ENCODE data around the gene TPI1. TPM values are rescaled to one million over a fixed set of nuclear protein-coding genes. Genes with fewer than 3 reads are reported as not detected.

The TPI1 gene
- total RNA-seq, 2 donors from 2014 or later: 1,893 to 2,116 TPM

DNA sequence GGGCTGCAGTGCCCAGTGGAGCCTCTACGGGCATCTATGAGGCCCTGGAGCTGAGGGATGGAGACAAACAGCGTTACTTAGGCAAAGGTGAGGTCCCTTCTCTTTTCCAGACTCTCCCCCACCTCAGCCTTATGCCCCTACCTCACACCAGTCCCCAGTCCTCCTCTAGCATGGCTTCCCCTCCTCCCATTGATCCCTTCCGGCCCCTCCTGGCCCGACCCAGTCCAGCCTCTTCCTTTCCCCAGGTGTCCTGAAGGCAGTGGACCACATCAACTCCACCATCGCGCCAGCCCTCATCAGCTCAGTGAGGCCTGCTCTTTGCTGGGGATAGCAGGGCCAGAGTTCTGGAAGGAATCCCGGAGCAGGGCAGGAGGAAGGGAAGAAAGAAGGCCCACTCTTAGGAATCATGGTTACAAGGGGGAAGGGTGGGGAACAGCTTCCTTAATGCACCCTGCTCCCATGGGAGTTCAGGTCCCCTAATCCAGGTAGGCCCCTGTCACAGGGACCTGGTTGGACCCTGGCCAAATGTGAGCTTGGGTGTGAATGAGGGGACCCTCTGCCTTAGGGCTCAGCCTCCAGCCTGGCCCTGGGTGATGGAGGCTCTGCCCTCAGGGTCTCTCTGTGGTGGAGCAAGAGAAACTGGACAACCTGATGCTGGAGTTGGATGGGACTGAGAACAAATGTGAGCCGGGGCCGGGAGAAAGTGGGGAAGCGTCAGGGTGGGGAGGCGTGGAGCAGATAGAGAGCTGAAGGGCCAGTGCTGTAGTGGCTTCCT, 49.3 kb downstream of the TPI1 start:
- Mint-ChIP-seq H3K4me1 (peaks cover 25% of the 10 kb centered on the region), H3K4me3 (peak overlapping the region; percentile 96), H3K9me3 (no peaks in the 10 kb centered on the region), H3K36me3 (ENCODE audit: low read depth) (peaks cover 74% of the 10 kb centered on the region), H3K27me3 (no peaks in the 10 kb centered on the region), H3K27ac (peak overlapping the region; percentile 93)
- ATAC-seq (replicated peaks): no peak

DNA sequence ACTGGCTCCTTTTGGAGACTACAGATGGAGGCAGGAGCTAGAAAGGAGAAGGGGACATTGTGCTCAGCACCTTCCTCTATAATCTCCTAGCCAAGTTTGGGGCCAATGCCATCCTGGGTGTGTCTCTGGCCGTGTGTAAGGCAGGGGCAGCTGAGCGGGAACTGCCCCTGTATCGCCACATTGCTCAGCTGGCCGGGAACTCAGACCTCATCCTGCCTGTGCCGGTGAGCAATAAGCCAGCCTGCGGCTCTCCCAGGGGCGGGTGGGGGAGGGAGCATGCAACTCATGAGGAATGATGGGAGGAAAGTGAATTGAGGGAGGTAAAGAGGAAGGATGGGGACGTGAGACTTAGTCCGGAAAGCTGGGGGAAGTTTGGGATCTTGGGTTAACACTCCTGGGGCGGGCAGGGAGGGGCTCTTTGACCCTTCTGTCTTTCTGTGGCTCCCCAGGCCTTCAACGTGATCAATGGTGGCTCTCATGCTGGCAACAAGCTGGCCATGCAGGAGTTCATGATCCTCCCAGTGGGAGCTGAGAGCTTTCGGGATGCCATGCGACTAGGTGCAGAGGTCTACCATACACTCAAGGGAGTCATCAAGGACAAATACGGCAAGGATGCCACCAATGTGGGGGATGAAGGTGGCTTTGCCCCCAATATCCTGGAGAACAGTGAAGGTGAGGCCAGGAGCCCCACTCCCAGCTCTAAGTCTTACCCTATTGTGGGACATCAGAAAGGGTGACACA, 50.3 kb downstream of the TPI1 start:
- peak overlapping the region; percentile 93 for H3K27ac Mint-ChIP-seq
- H3K36me3 Mint-ChIP-seq (ENCODE audit: low read depth): peaks cover 84% of the 10 kb centered on the region
- ATAC-seq (replicated peaks): no peak
- H3K9me3 Mint-ChIP-seq: no peaks in the 10 kb centered on the region
- H3K27me3 Mint-ChIP-seq: no peaks in the 10 kb centered on the region
- peaks cover 26% of the 10 kb centered on the region for H3K4me1 Mint-ChIP-seq
- peak overlapping the region; percentile 96 for H3K4me3 Mint-ChIP-seq

DNA sequence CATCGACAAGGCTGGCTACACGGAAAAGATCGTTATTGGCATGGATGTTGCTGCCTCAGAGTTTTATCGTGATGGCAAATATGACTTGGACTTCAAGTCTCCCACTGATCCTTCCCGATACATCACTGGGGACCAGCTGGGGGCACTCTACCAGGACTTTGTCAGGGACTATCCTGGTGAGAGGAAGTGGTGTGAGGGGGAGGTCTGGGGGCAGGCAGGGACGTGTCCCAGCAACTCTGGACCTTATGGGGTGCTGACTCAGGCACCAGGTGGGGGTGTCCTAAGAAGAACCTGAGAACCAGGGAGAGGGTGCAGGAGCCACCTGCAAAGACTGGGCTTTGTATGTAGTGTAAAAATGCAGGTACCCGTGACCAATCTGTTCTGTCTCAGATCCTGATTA, 52.3 kb downstream of the TPI1 start:
- H3K9me3 Mint-ChIP-seq: no peaks in the 10 kb centered on the region
- peaks cover 98% of the 10 kb centered on the region for H3K36me3 Mint-ChIP-seq (ENCODE audit: low read depth)
- peak overlapping the region; percentile 35 for H3K4me3 Mint-ChIP-seq
- no peaks in the 10 kb centered on the region for H3K27me3 Mint-ChIP-seq
- no peak for ATAC-seq (replicated peaks)
- peaks cover 34% of the 10 kb centered on the region for H3K4me1 Mint-ChIP-seq
- peak overlapping the region; percentile 75 for H3K27ac Mint-ChIP-seq

Other genes with a start within 250 kb of the TPI1 start
- 1 to 10 TPM; 3.1 to 4.5 TPM for gene LPAR5, start 231.6 kb upstream of the TPI1 start, total RNA-seq
- 1 to 10 TPM in 1 of 2 donors, under 1 TPM in 1; 0.78 to 2.6 TPM for gene ACRBP, start 220.1 kb upstream of the TPI1 start, total RNA-seq
- gene ING4, start 204.4 kb upstream of the TPI1 start, total RNA-seq: 10 to 100 TPM; 13.4 to 25.6 TPM
- 10 to 100 TPM; 80.6 to 88.7 TPM for gene ZNF384, start 178.2 kb upstream of the TPI1 start, total RNA-seq
- gene PIANP, start 166.7 kb upstream of the TPI1 start, total RNA-seq: 1 to 10 TPM in 1 of 2 donors, under 1 TPM in 1; 0.41 to 1.4 TPM
- gene COPS7A, start 143.5 kb upstream of the TPI1 start, total RNA-seq: 10 to 100 TPM; 36.5 to 38.7 TPM
- 100 to 1,000 TPM; 132 to 279 TPM for gene MLF2, start 114.4 kb upstream of the TPI1 start, total RNA-seq
- gene PTMS, start 101.2 kb upstream of the TPI1 start, total RNA-seq: 100 to 1,000 TPM in 1 of 2 donors, 10 to 100 TPM in 1; 71.3 to 161 TPM
- 100 to 1,000 TPM in 1 of 2 donors, 10 to 100 TPM in 1; 45.6 to 206 TPM for gene LAG3, start 95.0 kb upstream of the TPI1 start, total RNA-seq
- gene CD4, start 78.0 kb upstream of the TPI1 start, total RNA-seq: 100 to 1,000 TPM; 224 to 261 TPM
- under 1 TPM; 0.15 to 0.37 TPM for gene GPR162, start 45.7 kb upstream of the TPI1 start, total RNA-seq
- 1 to 10 TPM in 1 of 2 donors, not detected in 1; 1.1 TPM for gene P3H3, start 39.1 kb upstream of the TPI1 start, total RNA-seq
- under 1 TPM in 1 of 2 donors, not detected in 1; 0.66 TPM for gene GNB3, start 26.6 kb upstream of the TPI1 start, total RNA-seq
- 100 to 1,000 TPM in 1 of 2 donors, 10 to 100 TPM in 1; 86.9 to 104 TPM for gene CDCA3, start 16.2 kb upstream of the TPI1 start, total RNA-seq
- 100 to 1,000 TPM in 1 of 2 donors, 10 to 100 TPM in 1; 83.4 to 149 TPM for gene USP5, start 15.4 kb upstream of the TPI1 start, total RNA-seq
- gene SPSB2, start 5.8 kb downstream of the TPI1 start, total RNA-seq: 1 to 10 TPM; 2.2 to 2.4 TPM
- 1 to 10 TPM; 4.4 to 7.6 TPM for gene LRRC23, start 37.3 kb downstream of the TPI1 start, total RNA-seq
- gene ENO2, start 47.0 kb downstream of the TPI1 start, total RNA-seq: 100 to 1,000 TPM; 234 to 858 TPM
- gene ATN1, start 60.4 kb downstream of the TPI1 start, total RNA-seq: 10 to 100 TPM; 34.0 to 62.3 TPM
- not detected for gene RNU7-1, start 76.3 kb downstream of the TPI1 start, total RNA-seq
- 100 to 1,000 TPM; 192 to 307 TPM for gene C12orf57, start 76.5 kb downstream of the TPI1 start, total RNA-seq
- 100 to 1,000 TPM; 134 to 223 TPM for gene PTPN6, start 83.8 kb downstream of the TPI1 start, total RNA-seq
- 100 to 1,000 TPM; 285 to 436 TPM for gene PHB2, start 103.1 kb downstream of the TPI1 start, total RNA-seq
- 10 to 100 TPM; 50.9 to 90.5 TPM for gene EMG1, start 103.4 kb downstream of the TPI1 start, total RNA-seq
- 10 to 100 TPM; 13.2 to 34.8 TPM for gene LPCAT3, start 150.9 kb downstream of the TPI1 start, total RNA-seq
- gene C1S, start 193.2 kb downstream of the TPI1 start, total RNA-seq: 10 to 100 TPM in 1 of 2 donors, 1 to 10 TPM in 1; 6.9 to 13.1 TPM
- 1 to 10 TPM; 3.2 to 3.3 TPM for gene C1R, start 224.9 kb downstream of the TPI1 start, total RNA-seq
- gene C1RL, start 241.7 kb downstream of the TPI1 start, total RNA-seq: 10 to 100 TPM; 14.0 to 30.6 TPM